H9 (cell line): ENCODE results near the gene SEMA4A. TPM values are rescaled to one million over a fixed set of nuclear protein-coding genes. Genes with fewer than 3 reads are reported as not detected.
"Not testable (repeated sequence)": the region's sequence is repeated elsewhere in the genome, so short reads cannot be mapped to it uniquely, and the experiment has no call there.

ENCODE experiments used
- DNase-seq: peaks from one replicate; pipeline ENCODE4 v3.0.0-alpha.2; 2017
- H2AFZ ChIP-seq: one replicate; pipeline ENCODE4 v1.6.1; 2013; ENCODE audit warnings: mild to moderate bottlenecking, low read length, control low read depth, moderate library complexity
- H2AK5ac ChIP-seq: 2 replicates; pipeline ENCODE4 v1.6.1; 2013; ENCODE audit warnings: low read length, control low read depth, mixed read lengths; ENCODE audit not compliant: insufficient read length
- H2BK120ac ChIP-seq: one replicate; pipeline ENCODE4 v1.6.1; 2013; ENCODE audit warnings: low read depth, mild to moderate bottlenecking, low read length, control low read depth, inconsistent platforms; ENCODE audit not compliant: poor library complexity, severe bottlenecking
- H2BK12ac ChIP-seq: 2 replicates; pipeline ENCODE4 v1.6.1; 2013; ENCODE audit warnings: low read length, control low read depth, mixed read lengths, low read depth; ENCODE audit not compliant: insufficient read length
- H2BK15ac ChIP-seq: 2 replicates; pipeline ENCODE4 v1.6.1; 2013; ENCODE audit warnings: low read depth, low read length, control low read depth
- H2BK20ac ChIP-seq: one replicate; pipeline ENCODE4 v1.6.1; 2013; ENCODE audit warnings: low read depth, mild to moderate bottlenecking, low read length, control low read depth, inconsistent platforms; ENCODE audit not compliant: poor library complexity, severe bottlenecking
- H2BK5ac ChIP-seq: 2 replicates; pipeline ENCODE4 v1.6.1; 2013; ENCODE audit warnings: low read length, control low read depth, mixed read lengths; ENCODE audit not compliant: insufficient read length
- H3K14ac ChIP-seq: 2 replicates; pipeline ENCODE4 v1.6.1; 2013; ENCODE audit warnings: low read length, control low read depth; ENCODE audit not compliant: insufficient read depth
- H3K18ac ChIP-seq: 2 replicates; pipeline ENCODE4 v1.6.1; 2013; ENCODE audit warnings: low read depth, mild to moderate bottlenecking, mixed read lengths, low read length, control low read depth; ENCODE audit not compliant: insufficient read length
- H3K23ac ChIP-seq: 2 replicates; pipeline ENCODE4 v1.6.1; 2013; ENCODE audit warnings: low read length, control low read depth, mixed read lengths, low read depth; ENCODE audit not compliant: insufficient read length
- H3K23me2 ChIP-seq: 2 replicates; pipeline ENCODE4 v1.6.1; 2013; ENCODE audit warnings: low read depth, mild to moderate bottlenecking, mixed read lengths, low read length, control low read depth; ENCODE audit not compliant: insufficient read length, poor library complexity, severe bottlenecking
- H3K27ac ChIP-seq: 2 replicates; pipeline ENCODE4 v1.5.1; 2013; ENCODE audit warnings: low read length, control low read depth, mixed read lengths, low read depth; ENCODE audit not compliant: insufficient read length
- H3K27me3 ChIP-seq: 2 replicates; pipeline ENCODE4 v1.6.1; 2013; ENCODE audit warnings: low read length, control low read depth, inconsistent platforms; ENCODE audit not compliant: insufficient read depth
- H3K4ac ChIP-seq: 2 replicates; pipeline ENCODE4 v1.6.1; 2013; ENCODE audit warnings: low read depth, mild to moderate bottlenecking, control low read depth, inconsistent platforms, low read length, moderate library complexity
- H3K4me1 ChIP-seq: 2 replicates; pipeline ENCODE4 v1.6.1; 2013; ENCODE audit warnings: low read length, control low read depth, inconsistent platforms; ENCODE audit not compliant: insufficient read depth
- H3K4me2 ChIP-seq: 2 replicates; pipeline ENCODE4 v1.6.1; 2013; ENCODE audit warnings: low read length, control low read depth, mixed read lengths; ENCODE audit not compliant: insufficient read length, insufficient read depth
- H3K56ac ChIP-seq: 2 replicates; pipeline ENCODE4 v1.6.1; 2013; ENCODE audit warnings: low read depth, mild to moderate bottlenecking, mixed read lengths, low read length, control low read depth; ENCODE audit not compliant: insufficient read length
- H3K79me1 ChIP-seq: 2 replicates; pipeline ENCODE4 v1.6.1; 2013; ENCODE audit warnings: low read depth, mild to moderate bottlenecking, moderate library complexity, low read length, control low read depth, inconsistent platforms; ENCODE audit not compliant: insufficient read depth, poor library complexity, severe bottlenecking
- H3K79me2 ChIP-seq: 2 replicates; pipeline ENCODE4 v1.6.1; 2013; ENCODE audit warnings: low read length, control low read depth, inconsistent platforms; ENCODE audit not compliant: insufficient read depth
- H3K9ac ChIP-seq: 2 replicates; pipeline ENCODE4 v1.6.1; 2013; ENCODE audit warnings: low read length, control low read depth, mixed read lengths; ENCODE audit not compliant: insufficient read length; ENCODE audit errors: extremely low read depth
- H3K9me3 ChIP-seq: one replicate; pipeline ENCODE4 v1.6.1; 2013; ENCODE audit warnings: low read depth, low read length, inconsistent platforms; ENCODE audit not compliant: control insufficient read depth
- H3T11ph ChIP-seq: one replicate; pipeline ENCODE4 v1.6.1; 2013; ENCODE audit warnings: mild to moderate bottlenecking, low read length, control low read depth, inconsistent platforms
- H4K20me1 ChIP-seq: one replicate; pipeline ENCODE4 v1.6.1; 2013; ENCODE audit not compliant: control insufficient read depth, insufficient read length, insufficient read depth
- H4K5ac ChIP-seq: 2 replicates; pipeline ENCODE4 v1.6.1; 2013; ENCODE audit warnings: low read depth, mild to moderate bottlenecking, mixed read lengths, low read length, control low read depth; ENCODE audit not compliant: insufficient read length
- H4K8ac ChIP-seq: replicated peaks from 2 replicates; pipeline ENCODE4 v1.6.1; 2013; ENCODE audit warnings: low read length, control low read depth, mixed read lengths, low read depth; ENCODE audit not compliant: insufficient read length
- H4K91ac ChIP-seq: 2 replicates; pipeline ENCODE4 v1.6.1; 2013; ENCODE audit warnings: low read depth, mild to moderate bottlenecking, moderate library complexity, mixed read lengths, low read length, control low read depth; ENCODE audit not compliant: insufficient read length
- H3K27ac Mint-ChIP-seq, 3 experiments: 2 replicates in 2 of 3; 3 replicates in 1 of 3; pipeline ENCODE4 v1.8.0; 2020 to 2021; ENCODE audit warnings: mixed read lengths in 3 of 3, mild to moderate bottlenecking in 1 of 3, moderate library complexity in 1 of 3
- H3K27me3 Mint-ChIP-seq: 2 replicates; pipeline ENCODE4 v1.8.0; 2021; ENCODE audit warnings: low read depth, mild to moderate bottlenecking, moderate library complexity, mixed read lengths
- H3K36me3 Mint-ChIP-seq, 3 experiments: 2 replicates in 2 of 3; 3 replicates in 1 of 3; pipeline ENCODE4 v1.8.0; 2020 to 2021; ENCODE audit warnings: low read depth in 3 of 3, mixed read lengths in 3 of 3; ENCODE audit not compliant: insufficient read depth in 1 of 3
- H3K4me1 Mint-ChIP-seq, 2 experiments: 2 replicates each; pipeline ENCODE4 v1.8.0; 2020; ENCODE audit warnings: mixed read lengths in 2 of 2
- H3K4me3 Mint-ChIP-seq, 2 experiments: 2 replicates in 1 of 2; 3 replicates in 1 of 2; pipeline ENCODE4 v1.8.0; 2020 to 2021; ENCODE audit warnings: mild to moderate bottlenecking in 2 of 2, mixed read lengths in 2 of 2, moderate library complexity in 1 of 2
- H3K9me3 Mint-ChIP-seq, 2 experiments: 2 replicates in 1 of 2; 3 replicates in 1 of 2; pipeline ENCODE4 v1.8.0; 2020; ENCODE audit warnings: mild to moderate bottlenecking in 2 of 2, mixed read lengths in 2 of 2, moderate library complexity in 1 of 2
- WGBS: extraction: QIAGEN DNeasy Blood & Tissue Kit; methylation state at CpG from one replicate; pipeline ENCODE4 v1.1.7; 2013; ENCODE audit warnings: missing lambda C conversion rate, low lambda C conversion rate, mixed read lengths; ENCODE audit not compliant: insufficient read length; ENCODE audit errors: extremely low coverage; 5-methylcytosine and 5-hydroxymethylcytosine counted together
- total RNA-seq: library from RNA; stranded (reverse); gene quantifications from 2 replicates; pipeline ENCODE4 v1.2.1, GENCODE V29; 2021
- TF ChIP-seq, protein P1 (sequence below): fragments of 200-600 bp; sonication (generic); conservative IDR thresholded peaks from 3 replicates; pipeline ENCODE4 v1.8.0; 2021; ENCODE audit warnings: antibody characterized with exemption, mild to moderate bottlenecking

Gene SEMA4A
- total RNA-seq, 1 experiment from 2014 or later: 11.1 TPM

DNA sequence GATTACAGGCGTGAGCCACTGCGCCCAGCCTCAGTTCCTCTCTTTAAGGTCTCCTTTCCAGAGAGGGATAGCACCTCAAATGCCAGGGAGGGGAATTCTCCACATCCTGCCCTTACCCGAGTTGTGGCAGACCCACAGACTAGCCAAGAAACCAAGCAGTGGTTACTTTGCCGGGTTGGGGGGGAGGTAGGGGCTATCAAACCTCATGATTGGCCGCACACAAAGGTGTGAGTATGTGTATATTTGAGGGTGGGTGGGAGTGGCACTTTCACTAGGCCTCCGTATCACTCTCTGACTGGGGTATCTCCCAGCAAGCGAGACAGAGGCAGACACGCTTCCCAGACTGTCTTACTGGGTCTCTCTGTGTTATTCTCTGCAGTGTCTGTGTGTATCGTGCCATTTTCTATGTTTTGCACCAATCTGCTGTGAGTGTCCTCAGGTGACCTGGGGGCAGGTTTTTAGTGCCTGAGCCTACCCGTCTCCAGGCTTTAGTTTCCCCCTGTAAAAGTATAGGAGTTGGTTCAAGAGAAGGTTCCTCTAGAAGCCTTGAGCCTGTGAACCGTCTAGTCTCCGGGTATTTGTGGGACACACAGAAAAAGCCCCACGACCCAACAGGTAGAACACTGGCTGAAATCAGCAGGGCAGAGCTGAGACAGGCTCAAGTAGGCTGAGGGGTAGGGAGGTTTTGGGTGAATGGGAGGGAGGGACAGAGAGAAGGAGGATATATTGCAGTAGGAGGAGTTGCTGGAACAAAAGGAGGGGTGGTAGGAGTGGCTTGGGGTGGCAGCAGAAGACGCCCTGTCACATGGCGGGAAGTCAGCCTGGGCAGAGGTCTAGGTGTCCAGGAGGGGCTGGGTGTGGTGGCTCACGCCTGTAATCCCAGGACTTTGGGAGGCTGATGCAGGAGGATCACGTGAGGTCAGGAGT is 28.6 kb upstream of the SEMA4A start:
- H4K20me1 ChIP-seq: no peaks in the 10 kb centered on the region
- H2AK5ac ChIP-seq: no peak overlapping the region
- peak overlapping the region; percentile 7 for H3K18ac ChIP-seq
- no peaks in the 10 kb centered on the region for H3K79me1 ChIP-seq
- peaks cover 0 to 10% (median 5%) of the 10 kb centered on the region in 3 experiments; a peak in 4 of 7 replicates for H3K36me3 Mint-ChIP-seq
- H3K56ac ChIP-seq: no peak overlapping the region
- no peak overlapping the region for H2BK15ac ChIP-seq
- no peak overlapping the region for H3K4ac ChIP-seq
- peaks cover 14% of the 10 kb centered on the region for H3K4me1 ChIP-seq
- no peak overlapping the region for H3T11ph ChIP-seq
- H4K91ac ChIP-seq: no peak overlapping the region
- no peak overlapping the region for H3K27ac ChIP-seq
- peaks cover 65 to 71% of the 10 kb centered on the region in 2 experiments for H3K4me1 Mint-ChIP-seq
- no peaks in the 10 kb centered on the region for H3K9me3 ChIP-seq
- H3K23ac ChIP-seq: no peak overlapping the region
- no peak overlapping the region for H2BK5ac ChIP-seq
- no peak overlapping the region for H4K8ac ChIP-seq
- H3K27me3 Mint-ChIP-seq: no peaks in the 10 kb centered on the region
- H3K27me3 ChIP-seq: no peaks in the 10 kb centered on the region
- H3K23me2 ChIP-seq: no peaks in the 10 kb centered on the region
- no peak overlapping the region for H2BK120ac ChIP-seq
- H3K14ac ChIP-seq: peak overlapping the region; percentile 24
- DNase-seq: peak; percentile 78
- H3K79me2 ChIP-seq: no peaks in the 10 kb centered on the region
- H4K5ac ChIP-seq: no peak overlapping the region
- peak overlapping the region; percentile 87 to 98 (median 93); a peak in 6 of 7 replicates for H3K27ac Mint-ChIP-seq
- no peak overlapping the region for H3K4me3 Mint-ChIP-seq
- H3K9ac ChIP-seq: peak overlapping the region; percentile 4
- no peaks in the 10 kb centered on the region for H3K9me3 Mint-ChIP-seq
- H3K4me2 ChIP-seq: no peak overlapping the region
- peak overlapping the region; percentile 29 for H2BK20ac ChIP-seq
- H2AFZ ChIP-seq: no peak overlapping the region
- no peak overlapping the region for H2BK12ac ChIP-seq
- TF ChIP-seq, protein P1, sequence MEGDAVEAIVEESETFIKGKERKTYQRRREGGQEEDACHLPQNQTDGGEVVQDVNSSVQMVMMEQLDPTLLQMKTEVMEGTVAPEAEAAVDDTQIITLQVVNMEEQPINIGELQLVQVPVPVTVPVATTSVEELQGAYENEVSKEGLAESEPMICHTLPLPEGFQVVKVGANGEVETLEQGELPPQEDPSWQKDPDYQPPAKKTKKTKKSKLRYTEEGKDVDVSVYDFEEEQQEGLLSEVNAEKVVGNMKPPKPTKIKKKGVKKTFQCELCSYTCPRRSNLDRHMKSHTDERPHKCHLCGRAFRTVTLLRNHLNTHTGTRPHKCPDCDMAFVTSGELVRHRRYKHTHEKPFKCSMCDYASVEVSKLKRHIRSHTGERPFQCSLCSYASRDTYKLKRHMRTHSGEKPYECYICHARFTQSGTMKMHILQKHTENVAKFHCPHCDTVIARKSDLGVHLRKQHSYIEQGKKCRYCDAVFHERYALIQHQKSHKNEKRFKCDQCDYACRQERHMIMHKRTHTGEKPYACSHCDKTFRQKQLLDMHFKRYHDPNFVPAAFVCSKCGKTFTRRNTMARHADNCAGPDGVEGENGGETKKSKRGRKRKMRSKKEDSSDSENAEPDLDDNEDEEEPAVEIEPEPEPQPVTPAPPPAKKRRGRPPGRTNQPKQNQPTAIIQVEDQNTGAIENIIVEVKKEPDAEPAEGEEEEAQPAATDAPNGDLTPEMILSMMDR: no peak
- WGBS: no CpG with 5 or more reads among the region's 17 CpGs

DNA sequence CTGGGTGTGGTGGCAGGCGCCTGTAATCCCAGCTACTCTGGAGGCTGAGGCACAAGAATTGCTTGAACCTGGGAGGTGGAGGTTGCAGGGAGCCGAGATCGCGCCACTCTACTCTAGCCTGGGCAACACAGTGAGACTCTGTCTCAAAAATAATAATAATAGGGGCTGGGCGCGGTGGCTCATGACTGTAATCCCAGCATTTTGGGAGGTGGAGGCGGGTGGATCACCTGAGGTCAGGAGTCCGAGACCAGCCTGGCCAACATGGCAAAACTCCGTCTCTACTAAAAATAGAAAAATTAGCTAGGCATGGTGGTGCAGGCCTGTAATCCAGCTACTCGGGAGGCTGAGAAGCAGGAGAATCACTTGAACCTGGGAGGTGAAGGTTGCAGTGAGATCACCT is 27.8 kb upstream of the SEMA4A start:
- not testable (repeated sequence) for H3K23ac ChIP-seq, H3K4ac ChIP-seq, H2BK12ac ChIP-seq, H2BK15ac ChIP-seq, H3K27me3 ChIP-seq, H2AK5ac ChIP-seq, H4K91ac ChIP-seq, H3K79me2 ChIP-seq, H3K18ac ChIP-seq, H4K20me1 ChIP-seq, H2BK5ac ChIP-seq, H2BK20ac ChIP-seq, H3K9me3 Mint-ChIP-seq, H3K36me3 Mint-ChIP-seq, H3K56ac ChIP-seq, H3K27ac ChIP-seq, H3K4me2 ChIP-seq, H3K9ac ChIP-seq, H2AFZ ChIP-seq, H3K79me1 ChIP-seq, DNase-seq, H3K27me3 Mint-ChIP-seq, H3K23me2 ChIP-seq, H2BK120ac ChIP-seq, H3T11ph ChIP-seq, H4K5ac ChIP-seq, H3K4me3 Mint-ChIP-seq, H3K9me3 ChIP-seq, H3K14ac ChIP-seq, H4K8ac ChIP-seq
- WGBS: no CpG with 5 or more reads among the region's 10 CpGs
- Mint-ChIP-seq H3K27ac (peak overlapping the region in 1 of 3 experiments; percentile 83; a peak in 2 of 7 replicates), H3K4me1 (peaks cover 63 to 68% of the 10 kb centered on the region in 2 experiments)
- H3K4me1 ChIP-seq: peaks cover 18% of the 10 kb centered on the region
